ENCODE data around the gene TMEM169. TPM values are rescaled to one million over a fixed set of nuclear protein-coding genes. Genes with fewer than 3 reads are reported as not detected.

Gene TMEM169
- total and polyA plus RNA-seq, 10 of the 15 experiments (the other 5 are each of a cell fraction or from before 2014, with no cell fraction given): 0.23 to 3.2 (median 2.3) TPM

GRCh38 chr2:216121255-216121654, 39.5 kb downstream of the TMEM169 start:
- Histone ChIP-seq H3K9me3 (replicated peaks; ENCODE audit: control insufficient read depth, insufficient read depth, low read length) (no peaks in the 10 kb centered on the region), H2AFZ (ENCODE audit: control insufficient read depth, low read depth, low read length) (no peak overlapping the region), H3K36me3 (ENCODE audit: control insufficient read depth in 2 of 2, insufficient read depth in 2 of 2, low read length in 1 of 2) (peaks cover 8 to 54% of the 10 kb centered on the region in 2 experiments), H3K4me3 (no peak overlapping the region), H3K9ac (ENCODE audit: control insufficient read depth, insufficient read depth, low read length) (no peak overlapping the region), H3K4me2 (ENCODE audit: control insufficient read depth, insufficient read depth) (no peak overlapping the region), H3K4me1 (ENCODE audit: control insufficient read depth, insufficient read depth, low read length) (no peaks in the 10 kb centered on the region), H4K20me1 (ENCODE audit: control insufficient read depth, insufficient read depth) (no peaks in the 10 kb centered on the region), H3K27me3 (replicated peaks in 1 of 2; ENCODE audit: control insufficient read depth in 2 of 2, insufficient read depth in 2 of 2, low read length in 1 of 2) (no peaks in the 10 kb centered on the region), H3K27ac (ENCODE audit: control insufficient read depth, insufficient read depth) (no peak overlapping the region), H3K79me2 (ENCODE audit: control insufficient read depth, insufficient read depth, low read length) (peaks cover 39% of the 10 kb centered on the region)
- BruUV-seq (replicated peaks): no TSS peak
- ChIA-PET RAD21 (ENCODE audit: unreplicated experiment) (no interaction called here), POLR2A (no interaction called here), SMC1A (ENCODE audit: uncharacterized antibody, unreplicated experiment) (interaction anchor here (1.3 to 1.4 kb wide), 2 partner anchors 20 to 32 kb away, joined by 4 to 5 read pairs; no protein-coding TSS in a partner anchor), CTCF (interaction anchor here (0.9 kb wide), 1 partner anchor 89 kb away, joined by 3 read pairs; no protein-coding TSS in a partner anchor)
- in situ Hi-C loops (cut with MboI) (no loop called here), intact Hi-C loops (cut with micrococcal nuclease; ENCODE audit: unreplicated experiment) (no loop called here)
- FAIRE-seq (no peak), ATAC-seq (no peak), DNase-seq (ENCODE audit: low read depth, low spot score) (no peak)
- WGBS (ENCODE audit: insufficient coverage, insufficient replicate concordance, low lambda C conversion rate, missing lambda C conversion rate): 72% methylated on average over 3 of the region's 3 CpGs
- TF ChIP-seq CUX1 (IDR thresholded peaks at IDR 0.05; ENCODE audit: insufficient replicate concordance, low read depth, low read length): no peak
- TF ChIP-seq RELA (IDR thresholded peaks at IDR 0.05; ENCODE audit: borderline replicate concordance, partially characterized antibody): no peak
- no peak for TF ChIP-seq BCL11A (IDR thresholded peaks at IDR 0.05; ENCODE audit: low read depth, low read length)
- no peak for TF ChIP-seq NR2C1 (IDR thresholded peaks at IDR 0.05)
- no peak for TF ChIP-seq KAT2A (conservative IDR thresholded peaks at IDR 0.05; ENCODE audit: control insufficient read depth, low read depth, low read length)
- TF ChIP-seq CBFB (IDR thresholded peaks at IDR 0.05; ENCODE audit: low read depth): no peak
- no peak for TF ChIP-seq SMC3 (IDR thresholded peaks at IDR 0.05; ENCODE audit: borderline replicate concordance, low read length)
- no peak for TF ChIP-seq SIN3A (IDR thresholded peaks at IDR 0.05; ENCODE audit: low read depth, low read length)
- TF ChIP-seq IKZF2 (IDR thresholded peaks at IDR 0.05): no peak
- no peak for TF ChIP-seq MLLT1 (IDR thresholded peaks at IDR 0.05)
- no peak for TF ChIP-seq YBX1 (IDR thresholded peaks at IDR 0.05)
- no peak for TF ChIP-seq MYC (IDR thresholded peaks at IDR 0.05; ENCODE audit: insufficient read depth, insufficient read length, insufficient replicate concordance, low read length, severe bottlenecking)
- no peak for TF ChIP-seq ELK1 (IDR thresholded peaks at IDR 0.05; ENCODE audit: low read depth, low read length)
- no peak for TF ChIP-seq CEBPB (IDR thresholded peaks at IDR 0.05; ENCODE audit: borderline replicate concordance in 1 of 2, low read depth in 2 of 2, low read length in 2 of 2)
- TF ChIP-seq ZNF217 (IDR thresholded peaks at IDR 0.05): no peak
- no peak for TF ChIP-seq RAD21 (IDR thresholded peaks at IDR 0.05; ENCODE audit: insufficient read depth, low read depth, low read length)
- no peak for TF ChIP-seq IRF3 (IDR thresholded peaks at IDR 0.05)
